Measurements from ENCODE around the gene GPR18. TPM values are rescaled to one million over a fixed set of nuclear protein-coding genes. Genes with fewer than 3 reads are reported as not detected.

The GPR18 gene
- total and polyA plus RNA-seq, 8 donors: 0.68 to 0.76 TPM; not detected in 6

- Histone ChIP-seq H3K4me1 (peaks cover 0 to 49% (median 26%) of the 10 kb centered on the region in 4 donors), H3K4me3 (peak overlapping the region in 2 of 4 donors; percentile 27 to 30), H3K9me3 (no peaks in the 10 kb centered on the region), H3K36me3 (peaks cover 0 to 3% (median 0%) of the 10 kb centered on the region in 4 donors), H3K27ac (peak overlapping the region in 3 of 5 donors; percentile 65 to 76 (median 75)), H3K27me3 (no peaks in the 10 kb centered on the region)
- TF ChIP-seq POLR2A (IDR thresholded peaks at IDR 0.05) (no peak), CTCF (IDR thresholded peaks at IDR 0.05) (no peak), POLR2AphosphoS5 (IDR thresholded peaks at IDR 0.05) (no peak), EP300 (IDR thresholded peaks at IDR 0.05) (no peak)
- intact Hi-C loops (cut with DNase I; ENCODE audit: low total_unique reads): no loop called here
- DNase-seq: no peak
- WGBS, 5 donors: 68 to 93% (median 85%) methylated on average over 5 of the region's 5 CpGs
Observed at GRCh38 chr13:99305158-99305557, 47.0 kb upstream of the GPR18 start.

- DNase-seq: no peak
- H3K4me3 ChIP-seq: peak overlapping the region in 1 of 4 donors; percentile 27
- WGBS, 5 donors: 76 to 85% (median 79%) methylated on average over 4 of the region's 4 CpGs
- no peak for TF ChIP-seq POLR2AphosphoS5 (IDR thresholded peaks at IDR 0.05)
- TF ChIP-seq CTCF (IDR thresholded peaks at IDR 0.05): no peak
- no peak for TF ChIP-seq POLR2A (IDR thresholded peaks at IDR 0.05)
- no peak for TF ChIP-seq EP300 (IDR thresholded peaks at IDR 0.05)
- intact Hi-C loops (cut with DNase I; ENCODE audit: low total_unique reads): no loop called here
- peaks cover 0 to 50% (median 24%) of the 10 kb centered on the region in 4 donors for H3K4me1 ChIP-seq
- H3K27me3 ChIP-seq: no peaks in the 10 kb centered on the region
- no peaks in the 10 kb centered on the region for H3K9me3 ChIP-seq
- H3K36me3 ChIP-seq: peaks cover 0 to 3% (median 0%) of the 10 kb centered on the region in 4 donors
- peak overlapping the region in 3 of 5 donors; percentile 65 to 76 (median 75) for H3K27ac ChIP-seq
Observed at GRCh38 chr13:99304541-99304940, 46.4 kb upstream of the GPR18 start.

GRCh38 chr13:99303863-99304521 lies 45.8 kb upstream of the GPR18 start:
- peak overlapping the region in 4 of 5 donors; percentile 18 to 76 (median 70) for H3K27ac ChIP-seq
- DNase-seq: peak in 1 of 2 donors; percentile 30
- H3K4me1 ChIP-seq: peaks cover 0 to 49% (median 24%) of the 10 kb centered on the region in 4 donors
- TF ChIP-seq EP300 (IDR thresholded peaks at IDR 0.05) (no peak), POLR2A (IDR thresholded peaks at IDR 0.05) (no peak), POLR2AphosphoS5 (IDR thresholded peaks at IDR 0.05) (no peak), CTCF (IDR thresholded peaks at IDR 0.05) (no peak)
- H3K36me3 ChIP-seq: peaks cover 0 to 1% (median 0%) of the 10 kb centered on the region in 4 donors
- peak overlapping the region in 2 of 4 donors; percentile 18 to 27 for H3K4me3 ChIP-seq
- intact Hi-C loops (cut with DNase I; ENCODE audit: low total_unique reads): no loop called here
- no peaks in the 10 kb centered on the region for H3K9me3 ChIP-seq
- 80 to 89% (median 82%) methylated on average over 14 of the region's 14 CpGs for WGBS, 5 donors
- no peaks in the 10 kb centered on the region for H3K27me3 ChIP-seq

GRCh38 chr13:99302637-99303505 lies 44.7 kb upstream of the GPR18 start:
- no peaks in the 10 kb centered on the region for H3K9me3 ChIP-seq
- H3K4me3 ChIP-seq: no peak overlapping the region
- peak overlapping the region in 2 of 5 donors; percentile 9 to 65 for H3K27ac ChIP-seq
- TF ChIP-seq POLR2A (IDR thresholded peaks at IDR 0.05): no peak
- TF ChIP-seq CTCF (IDR thresholded peaks at IDR 0.05): no peak
- TF ChIP-seq EP300 (IDR thresholded peaks at IDR 0.05): no peak
- TF ChIP-seq POLR2AphosphoS5 (IDR thresholded peaks at IDR 0.05): no peak
- no peaks in the 10 kb centered on the region for H3K27me3 ChIP-seq
- peaks cover 0 to 43% (median 19%) of the 10 kb centered on the region in 4 donors for H3K4me1 ChIP-seq
- DNase-seq: no peak
- no peaks in the 10 kb centered on the region for H3K36me3 ChIP-seq
- 88 to 95% (median 89%) methylated on average over 8 of the region's 8 CpGs for WGBS, 5 donors
- intact Hi-C loops (cut with DNase I; ENCODE audit: low total_unique reads): no loop called here

All from stomach (tissue), 9 donors.